ENCODE data around the gene DIDO1. TPM values are rescaled to one million over a fixed set of nuclear protein-coding genes. Genes with fewer than 3 reads are reported as not detected.

DIDO1 gene
- total and polyA plus RNA-seq, 2 of the 13 experiments (the other 11 are each of a cell fraction or from before 2014, with no cell fraction given): 75.0 to 75.1 TPM

- TF ChIP-seq ZNF280D (CRISPR knock-in tag; IDR thresholded peaks at IDR 0.05) (no peak), DDIT3 (CRISPR knock-in tag; IDR thresholded peaks at IDR 0.05) (no peak), PBX2 (CRISPR knock-in tag; IDR thresholded peaks at IDR 0.05) (no peak), ZBTB39 (CRISPR knock-in tag; IDR thresholded peaks at IDR 0.05) (no peak), ZNF704 (CRISPR knock-in tag; IDR thresholded peaks at IDR 0.05; ENCODE audit: borderline replicate concordance) (no peak), CCAR2 (optimal IDR thresholded peaks at IDR 0.05; ENCODE audit: low read depth, low read length) (no peak), RFXANK (CRISPR knock-in tag; IDR thresholded peaks at IDR 0.05) (no peak), ZNF564 (CRISPR knock-in tag; IDR thresholded peaks at IDR 0.05) (no peak), DZIP1 (CRISPR knock-in tag; IDR thresholded peaks at IDR 0.05) (no peak; the same call in 1 of the 2 replicates), TCF7 (IDR thresholded peaks at IDR 0.05; ENCODE audit: low read depth) (no peak), EEA1 (CRISPR knock-in tag; IDR thresholded peaks at IDR 0.05; ENCODE audit: borderline replicate concordance) (no peak), ETV6 (CRISPR knock-in tag; conservative IDR thresholded peaks at IDR 0.05) (no peak; the same call in 1 of the 2 replicates), JUNB (CRISPR knock-in tag; IDR thresholded peaks at IDR 0.05; ENCODE audit: borderline replicate concordance) (no peak), KLF15 (CRISPR knock-in tag; IDR thresholded peaks at IDR 0.05; ENCODE audit: borderline replicate concordance) (no peak), SNAPC2 (CRISPR knock-in tag; IDR thresholded peaks at IDR 0.05) (no peak), ZNF629 (CRISPR knock-in tag; conservative IDR thresholded peaks at IDR 0.05) (no peak), SNAI1 (CRISPR knock-in tag; IDR thresholded peaks at IDR 0.05; ENCODE audit: borderline replicate concordance) (peak; percentile 63; the same call in 1 of the 2 replicates), SRY (CRISPR knock-in tag; IDR thresholded peaks at IDR 0.05) (peak; percentile 76)
Observed at GRCh38 chr20:62875419-62876361, 50.6 kb downstream of the DIDO1 start (continued).

Measured in HepG2 (cell line).